ENCODE results near the gene DPEP1. TPM values are rescaled to one million over a fixed set of nuclear protein-coding genes. Genes with fewer than 3 reads are reported as not detected.
A peak's percentile ranks its signal among the peaks of the same experiment; 100 is the strongest.

DPEP1 gene
- total RNA-seq, 2 donors from 2014 or later, result 0.16 TPM; not detected in 1

DNA sequence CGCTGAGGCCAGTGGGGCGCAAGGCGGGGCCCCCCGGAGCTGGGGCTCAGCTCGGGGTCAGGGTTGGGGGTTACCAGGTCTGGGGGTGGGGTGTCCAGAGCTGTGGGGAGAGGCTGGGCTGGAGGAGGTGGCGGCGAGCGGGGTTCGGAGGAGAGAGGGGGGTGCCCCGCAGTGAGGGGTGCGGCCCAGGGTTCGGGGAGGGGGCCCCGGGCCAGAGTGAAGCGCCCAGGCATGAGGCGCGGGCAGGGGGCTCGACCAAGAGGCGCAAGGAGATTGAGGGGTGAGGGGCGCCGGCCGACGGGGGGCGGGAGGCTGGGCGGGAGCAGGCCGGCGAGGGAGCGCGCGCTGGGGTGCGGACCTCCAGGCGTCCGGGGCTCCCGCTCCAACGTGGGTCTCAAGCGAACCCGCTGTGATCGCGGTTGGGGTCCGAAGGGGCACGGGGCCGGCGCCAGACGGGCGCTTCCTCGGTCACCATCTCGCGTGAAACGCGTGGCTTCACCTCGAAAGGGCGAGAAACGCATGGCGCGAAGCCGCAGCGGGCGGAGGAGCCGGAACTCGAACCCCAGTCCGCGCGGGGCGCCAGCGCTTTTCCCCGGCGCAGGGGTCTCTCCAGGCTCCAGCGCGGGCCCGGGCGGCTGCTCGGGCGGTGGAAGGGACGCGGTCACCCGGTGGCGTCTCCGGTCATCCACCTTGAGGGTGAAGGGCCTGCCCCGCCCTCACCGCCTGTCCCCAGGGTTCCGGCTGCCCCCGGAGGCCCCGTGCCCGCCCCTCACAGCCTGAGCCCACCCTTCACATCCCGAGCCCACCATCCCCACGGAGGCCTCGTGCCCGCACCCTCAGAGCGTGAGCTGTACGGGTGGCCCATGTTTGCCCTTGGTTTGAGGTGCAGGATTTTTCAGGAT is 37.0 kb upstream of the DPEP1 start:
- no peaks in the 10 kb centered on the region for H3K36me3 ChIP-seq
- TF ChIP-seq, protein P1, sequence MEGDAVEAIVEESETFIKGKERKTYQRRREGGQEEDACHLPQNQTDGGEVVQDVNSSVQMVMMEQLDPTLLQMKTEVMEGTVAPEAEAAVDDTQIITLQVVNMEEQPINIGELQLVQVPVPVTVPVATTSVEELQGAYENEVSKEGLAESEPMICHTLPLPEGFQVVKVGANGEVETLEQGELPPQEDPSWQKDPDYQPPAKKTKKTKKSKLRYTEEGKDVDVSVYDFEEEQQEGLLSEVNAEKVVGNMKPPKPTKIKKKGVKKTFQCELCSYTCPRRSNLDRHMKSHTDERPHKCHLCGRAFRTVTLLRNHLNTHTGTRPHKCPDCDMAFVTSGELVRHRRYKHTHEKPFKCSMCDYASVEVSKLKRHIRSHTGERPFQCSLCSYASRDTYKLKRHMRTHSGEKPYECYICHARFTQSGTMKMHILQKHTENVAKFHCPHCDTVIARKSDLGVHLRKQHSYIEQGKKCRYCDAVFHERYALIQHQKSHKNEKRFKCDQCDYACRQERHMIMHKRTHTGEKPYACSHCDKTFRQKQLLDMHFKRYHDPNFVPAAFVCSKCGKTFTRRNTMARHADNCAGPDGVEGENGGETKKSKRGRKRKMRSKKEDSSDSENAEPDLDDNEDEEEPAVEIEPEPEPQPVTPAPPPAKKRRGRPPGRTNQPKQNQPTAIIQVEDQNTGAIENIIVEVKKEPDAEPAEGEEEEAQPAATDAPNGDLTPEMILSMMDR (IDR thresholded peaks at IDR 0.05), result no peak
- peaks cover 7 to 11% of the 10 kb centered on the region in 2 donors for H3K27me3 ChIP-seq
- no peak for DNase-seq (ENCODE audit: low spot score)
- no peaks in the 10 kb centered on the region for H3K9me3 ChIP-seq
- H3K27ac ChIP-seq, result no peak overlapping the region
- peak overlapping the region in 1 of 2 donors; percentile 34 for H3K4me3 ChIP-seq
- peaks cover 0 to 25% of the 10 kb centered on the region in 2 donors for H3K4me1 ChIP-seq

GRCh38 chr16:89577055-89577759 is 36.2 kb upstream of the DPEP1 start:
- Histone ChIP-seq H3K4me3 (no peak overlapping the region), H3K9me3 (no peaks in the 10 kb centered on the region), H3K4me1 (peaks cover 0 to 25% of the 10 kb centered on the region in 2 donors), H3K36me3 (no peaks in the 10 kb centered on the region), H3K27ac (no peak overlapping the region), H3K27me3 (peaks cover 7 to 11% of the 10 kb centered on the region in 2 donors)
- DNase-seq (ENCODE audit: low spot score), result no peak
- TF ChIP-seq, protein P1 (IDR thresholded peaks at IDR 0.05), result no peak

GRCh38 chr16:89579351-89579750 is 34.1 kb upstream of the DPEP1 start:
- Histone ChIP-seq H3K4me3 (no peak overlapping the region), H3K27me3 (peaks cover 7 to 11% of the 10 kb centered on the region in 2 donors), H3K9me3 (no peaks in the 10 kb centered on the region), H3K36me3 (no peaks in the 10 kb centered on the region), H3K4me1 (peaks cover 0 to 25% of the 10 kb centered on the region in 2 donors), H3K27ac (no peak overlapping the region)
- TF ChIP-seq, protein P1 (IDR thresholded peaks at IDR 0.05), result no peak
- no peak for DNase-seq (ENCODE audit: low spot score)

DNA sequence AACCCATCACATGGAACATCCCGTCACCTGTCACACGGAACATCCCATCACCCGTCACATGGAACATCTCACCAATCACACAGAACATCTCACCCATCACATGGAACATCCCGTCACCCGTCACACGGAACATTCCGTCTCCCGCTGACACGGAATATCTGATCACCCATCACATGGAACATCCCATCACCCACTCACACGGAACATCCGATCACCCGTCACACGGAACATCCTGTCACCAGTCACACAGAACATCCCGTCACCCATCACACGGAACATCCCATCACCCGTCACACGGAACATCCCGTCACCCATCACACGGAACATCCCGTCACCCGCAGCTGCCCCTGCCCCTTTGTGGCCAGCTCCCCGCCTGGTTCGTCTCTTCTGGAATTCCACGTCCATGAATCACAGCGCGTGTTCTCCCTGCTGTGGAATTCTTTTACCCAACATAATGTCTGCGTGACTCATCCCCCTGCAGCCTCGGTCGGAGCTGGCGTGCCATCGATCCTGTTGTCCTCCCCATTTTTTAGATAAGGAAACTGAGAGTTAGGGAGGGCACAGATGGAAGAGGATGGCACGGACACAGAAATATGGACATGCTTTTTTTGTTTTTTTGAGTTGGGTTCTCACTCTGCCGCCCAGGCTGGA is 32.3 kb upstream of the DPEP1 start:
- no peaks in the 10 kb centered on the region for H3K9me3 ChIP-seq
- H3K4me1 ChIP-seq, result peaks cover 0 to 8% of the 10 kb centered on the region in 2 donors
- H3K27me3 ChIP-seq, result no peaks in the 10 kb centered on the region
- TF ChIP-seq, protein P1 (IDR thresholded peaks at IDR 0.05), result no peak
- no peak for DNase-seq (ENCODE audit: low spot score)
- no peak overlapping the region for H3K4me3 ChIP-seq
- H3K36me3 ChIP-seq, result no peaks in the 10 kb centered on the region
- H3K27ac ChIP-seq, result no peak overlapping the region

GRCh38 chr16:89581861-89582563 is 31.4 kb upstream of the DPEP1 start:
- H3K27ac ChIP-seq, result no peak overlapping the region
- no peaks in the 10 kb centered on the region for H3K36me3 ChIP-seq
- H3K27me3 ChIP-seq, result no peaks in the 10 kb centered on the region
- H3K4me3 ChIP-seq, result no peak overlapping the region
- no peak for DNase-seq (ENCODE audit: low spot score)
- H3K4me1 ChIP-seq, result peaks cover 0 to 5% of the 10 kb centered on the region in 2 donors
- no peaks in the 10 kb centered on the region for H3K9me3 ChIP-seq
- TF ChIP-seq, protein P1 (IDR thresholded peaks at IDR 0.05), result no peak
